WI38 (cell line): ENCODE results near the gene TRIM51.

Source experiments
- H3K4me3 ChIP-seq: 2 replicates; pipeline ENCODE4 v1.5.1; 2011; ENCODE audit warnings: low read depth, mild to moderate bottlenecking, control low read depth, low read length
- TF ChIP-seq, protein P1 (sequence below): IDR thresholded peaks from 2 replicates; pipeline ENCODE4 v1.5.1; 2012; ENCODE audit warnings: low read depth, mild to moderate bottlenecking, control low read depth, low read length

The TRIM51 gene

GRCh38 chr11:55895216-55895615, 12.1 kb downstream of the TRIM51 start:
- TF ChIP-seq, protein P1, sequence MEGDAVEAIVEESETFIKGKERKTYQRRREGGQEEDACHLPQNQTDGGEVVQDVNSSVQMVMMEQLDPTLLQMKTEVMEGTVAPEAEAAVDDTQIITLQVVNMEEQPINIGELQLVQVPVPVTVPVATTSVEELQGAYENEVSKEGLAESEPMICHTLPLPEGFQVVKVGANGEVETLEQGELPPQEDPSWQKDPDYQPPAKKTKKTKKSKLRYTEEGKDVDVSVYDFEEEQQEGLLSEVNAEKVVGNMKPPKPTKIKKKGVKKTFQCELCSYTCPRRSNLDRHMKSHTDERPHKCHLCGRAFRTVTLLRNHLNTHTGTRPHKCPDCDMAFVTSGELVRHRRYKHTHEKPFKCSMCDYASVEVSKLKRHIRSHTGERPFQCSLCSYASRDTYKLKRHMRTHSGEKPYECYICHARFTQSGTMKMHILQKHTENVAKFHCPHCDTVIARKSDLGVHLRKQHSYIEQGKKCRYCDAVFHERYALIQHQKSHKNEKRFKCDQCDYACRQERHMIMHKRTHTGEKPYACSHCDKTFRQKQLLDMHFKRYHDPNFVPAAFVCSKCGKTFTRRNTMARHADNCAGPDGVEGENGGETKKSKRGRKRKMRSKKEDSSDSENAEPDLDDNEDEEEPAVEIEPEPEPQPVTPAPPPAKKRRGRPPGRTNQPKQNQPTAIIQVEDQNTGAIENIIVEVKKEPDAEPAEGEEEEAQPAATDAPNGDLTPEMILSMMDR, result no peak
- no peak overlapping the region for H3K4me3 ChIP-seq

DNA sequence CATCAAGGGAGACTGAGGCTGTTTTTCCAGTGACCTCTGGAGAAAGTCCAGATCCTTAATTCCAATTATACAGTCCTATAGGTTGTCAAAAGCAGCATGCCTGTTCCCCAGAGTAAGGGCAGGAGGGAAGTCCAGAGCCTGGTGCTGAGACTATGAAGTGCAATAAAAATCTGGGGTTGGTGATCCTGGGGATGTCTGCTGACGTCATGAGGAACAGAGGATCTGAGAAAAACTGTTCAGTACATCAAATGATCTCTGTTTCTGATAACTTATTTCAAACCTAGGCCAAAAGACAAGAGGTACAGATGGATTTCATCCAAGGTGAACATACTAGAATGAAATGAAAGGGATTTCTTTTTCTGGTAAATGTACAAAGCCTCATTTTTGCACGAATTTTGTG, 19.2 kb downstream of the TRIM51 start:
- H3K4me3 ChIP-seq, result no peak overlapping the region
- TF ChIP-seq, protein P1, result no peak

DNA sequence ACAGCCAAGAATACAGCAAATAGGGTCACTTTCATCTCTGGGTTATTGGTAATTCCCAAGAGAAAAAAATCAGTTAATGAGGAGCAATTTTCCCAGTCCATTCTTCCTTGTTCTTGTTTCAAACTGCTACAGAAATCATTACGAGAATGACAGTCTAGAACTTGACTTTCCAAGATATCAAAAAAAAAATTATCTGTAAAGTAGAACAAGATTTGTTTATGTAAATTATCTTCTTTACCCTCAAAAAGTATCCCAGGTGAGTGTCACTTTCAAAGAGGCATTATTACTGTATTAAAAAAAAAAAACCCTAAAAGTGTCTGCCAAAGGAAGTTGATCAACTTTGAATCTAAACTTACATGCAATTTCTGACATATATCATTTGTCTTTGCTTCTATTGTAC, 31.4 kb downstream of the TRIM51 start, which contains the start of gene OR5W2:
OR5W2 (minus strand) TSS at position 101 of the 400 bp plus-strand sequence; CDS start at position 101, 0 bp downstream.
- TF ChIP-seq, protein P1, result no peak
- H3K4me3 ChIP-seq, result no peak within 1 kb of the TSS

DNA sequence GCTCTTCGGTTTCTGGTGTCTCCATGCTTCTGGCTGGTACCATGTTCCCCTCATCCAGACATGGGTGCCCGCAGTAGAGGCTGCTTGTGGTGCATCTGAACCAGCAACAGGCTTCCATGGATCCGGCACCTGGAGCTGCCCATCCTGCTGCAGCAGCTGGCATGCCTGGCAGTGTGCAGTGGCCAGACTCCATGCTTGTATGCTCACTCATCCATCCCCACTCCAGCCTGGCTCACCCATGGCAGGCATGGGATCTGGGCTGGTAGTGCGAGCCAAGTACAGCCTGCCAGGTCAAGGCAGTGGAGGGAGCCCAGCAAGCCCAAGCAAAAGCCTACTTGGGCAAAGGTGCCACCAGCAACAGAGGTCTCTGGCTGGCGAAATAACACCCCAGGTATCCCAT, 37.4 kb downstream of the TRIM51 start:
- no peak overlapping the region for H3K4me3 ChIP-seq
- TF ChIP-seq, protein P1, result no peak

DNA sequence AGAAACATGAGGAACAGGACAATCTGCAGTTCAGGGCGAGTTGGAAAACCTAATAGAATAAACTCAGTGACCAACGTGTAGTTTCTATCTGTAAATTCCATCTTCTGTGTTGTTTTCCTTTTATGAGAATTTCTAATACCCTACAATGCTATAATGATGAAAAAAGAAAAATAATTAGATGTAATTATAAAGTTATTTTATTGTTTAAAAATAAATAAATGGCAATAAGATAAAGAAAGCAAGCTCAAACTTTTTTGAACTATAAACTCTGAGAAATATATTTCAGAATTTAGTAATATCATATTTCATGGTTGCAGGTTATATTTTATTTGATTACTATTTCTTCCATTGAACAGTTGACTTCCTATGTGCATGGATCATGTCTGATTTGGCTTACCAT, 53.2 kb downstream of the TRIM51 start, which contains the start of gene OR5I1:
OR5I1 (minus strand) TSS at position 101 of the 400 bp plus-strand sequence; CDS start at position 101, 0 bp downstream.
- TF ChIP-seq, protein P1, result no peak
- no peak within 1 kb of the TSS for H3K4me3 ChIP-seq
